IPS-NIHi7 (cell line): ENCODE data around the gene ARPIN.
A peak's percentile ranks its signal among the peaks of the same experiment; 100 is the strongest.
"Not testable (repeated sequence)": the region's sequence is repeated elsewhere in the genome, so short reads cannot be mapped to it uniquely, and the experiment has no call there.

Experiments
- DNase-seq: peaks from one replicate; pipeline ENCODE4 v3.0.0; 2012; ENCODE audit warnings: mixed read lengths; ENCODE audit errors: extremely low spot score

The ARPIN gene

DNA sequence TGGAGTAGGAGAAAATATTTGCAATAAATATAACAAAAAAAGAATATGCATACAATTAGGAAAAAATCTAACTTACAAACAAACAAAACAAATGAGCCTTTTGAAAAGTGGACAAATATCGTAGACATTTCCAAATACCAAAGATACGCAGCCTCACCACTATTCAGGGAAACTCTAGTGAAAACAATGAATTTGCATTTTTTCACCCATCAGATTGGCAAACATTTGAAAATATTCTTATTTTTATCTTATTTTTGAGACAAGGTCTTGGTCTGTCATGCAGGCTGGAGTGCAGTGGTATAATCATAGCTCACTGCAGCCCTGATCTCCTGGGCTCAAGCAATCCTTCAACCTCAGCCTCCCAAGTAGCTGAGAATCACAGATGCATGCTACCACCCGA, 34.4 kb downstream of the ARPIN start:
- DNase-seq = no peak

DNA sequence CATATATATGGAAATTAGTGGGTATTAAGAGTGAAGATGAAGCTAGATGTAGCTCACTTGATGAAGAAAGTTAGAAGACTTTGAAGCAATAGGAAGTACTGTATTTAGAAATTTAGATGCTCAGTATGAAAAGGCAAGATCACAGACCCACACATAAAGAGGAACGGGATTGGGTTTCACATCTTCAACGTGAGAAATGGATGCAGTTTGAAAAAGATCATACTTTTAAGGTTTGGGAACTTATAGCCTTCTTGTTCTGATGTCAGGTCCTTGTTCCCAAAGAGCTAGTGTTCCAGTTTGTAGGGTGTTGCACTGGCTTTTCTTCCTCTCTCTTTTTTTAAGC, 35.7 kb downstream of the ARPIN start:
- no peak for DNase-seq

DNA sequence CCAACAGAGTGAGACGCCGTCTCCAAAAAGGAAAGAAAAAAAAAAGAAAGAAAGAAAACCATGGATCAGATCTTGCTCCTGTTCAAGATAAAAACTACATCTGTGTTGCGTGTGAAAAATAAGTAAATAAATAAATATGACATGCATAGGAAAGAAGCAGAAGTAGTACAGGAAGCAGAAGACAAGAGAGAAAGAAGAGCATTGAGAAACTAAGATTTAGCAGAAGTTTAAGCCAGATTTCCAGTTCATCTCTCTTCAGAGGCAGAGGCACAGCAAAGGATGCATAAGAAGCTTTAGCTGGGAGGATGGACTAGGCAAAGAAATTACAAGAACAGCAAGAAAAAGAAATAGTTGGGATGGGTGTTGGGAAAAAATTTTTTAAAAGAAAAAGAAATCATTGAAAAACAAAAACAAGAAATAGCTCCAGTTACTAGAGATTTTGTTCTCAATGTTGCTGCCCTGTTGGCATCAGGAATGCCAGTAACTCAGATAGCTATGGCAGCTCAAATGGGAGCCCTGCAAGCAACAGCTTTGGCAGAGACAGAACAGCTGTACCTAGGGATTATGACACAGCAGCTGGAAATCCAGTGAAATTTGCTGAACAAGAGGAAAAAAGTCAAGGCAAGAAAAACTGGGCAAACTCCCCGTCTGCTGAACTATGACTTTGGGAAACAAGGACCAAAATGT, 36.2 kb downstream of the ARPIN start:
- DNase-seq = no peak

DNA sequence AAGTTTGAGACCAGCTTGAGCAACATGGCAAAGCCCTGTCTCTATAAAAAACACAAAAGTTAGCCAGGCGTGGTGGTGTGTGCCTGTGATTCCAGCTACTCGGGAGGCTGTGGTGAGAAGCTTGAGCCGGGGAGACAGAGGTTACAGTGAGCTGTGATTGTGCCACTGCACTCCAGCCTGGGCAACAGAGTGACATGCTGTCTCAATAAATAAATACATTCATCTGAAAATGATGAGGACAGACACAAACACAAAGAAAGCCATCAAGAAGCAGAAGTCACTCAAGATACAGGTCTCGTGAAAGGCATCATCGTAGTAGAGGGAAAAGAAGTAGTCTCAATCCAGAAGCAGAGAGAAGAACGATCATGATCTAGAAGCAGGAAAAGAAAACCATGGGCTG, 37.0 kb downstream of the ARPIN start:
- no peak for DNase-seq

DNA sequence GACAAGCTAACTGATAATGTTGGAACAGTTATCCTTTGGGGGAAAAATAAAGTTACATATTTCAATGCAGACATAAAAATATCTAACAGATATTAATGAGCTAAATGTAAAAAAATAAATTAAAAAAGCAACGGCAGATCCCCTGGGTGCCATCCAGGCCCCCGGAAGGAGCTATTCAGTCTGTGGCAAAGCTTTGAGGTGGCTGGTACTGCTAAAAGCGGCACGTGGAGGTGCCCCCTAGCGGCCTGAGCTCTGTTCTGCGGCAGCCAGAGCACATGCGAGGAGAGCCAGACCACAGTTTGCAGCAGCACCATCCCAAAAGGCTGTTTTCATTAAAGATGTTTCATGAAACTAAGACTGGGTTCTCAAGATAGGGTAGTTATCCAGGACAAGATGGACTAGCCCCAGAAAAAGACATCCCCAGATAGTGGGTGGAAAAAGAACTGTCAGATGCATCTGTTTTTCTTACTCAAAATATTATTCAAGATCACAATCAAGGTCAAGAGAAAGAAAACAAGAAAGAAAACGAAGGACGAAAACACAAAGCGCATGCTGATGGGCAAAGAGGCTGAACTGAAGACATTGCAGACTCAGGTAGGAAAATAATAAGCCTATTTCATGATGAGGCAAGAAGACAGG, 37.7 kb downstream of the ARPIN start:
- DNase-seq = peak; percentile 92

DNA sequence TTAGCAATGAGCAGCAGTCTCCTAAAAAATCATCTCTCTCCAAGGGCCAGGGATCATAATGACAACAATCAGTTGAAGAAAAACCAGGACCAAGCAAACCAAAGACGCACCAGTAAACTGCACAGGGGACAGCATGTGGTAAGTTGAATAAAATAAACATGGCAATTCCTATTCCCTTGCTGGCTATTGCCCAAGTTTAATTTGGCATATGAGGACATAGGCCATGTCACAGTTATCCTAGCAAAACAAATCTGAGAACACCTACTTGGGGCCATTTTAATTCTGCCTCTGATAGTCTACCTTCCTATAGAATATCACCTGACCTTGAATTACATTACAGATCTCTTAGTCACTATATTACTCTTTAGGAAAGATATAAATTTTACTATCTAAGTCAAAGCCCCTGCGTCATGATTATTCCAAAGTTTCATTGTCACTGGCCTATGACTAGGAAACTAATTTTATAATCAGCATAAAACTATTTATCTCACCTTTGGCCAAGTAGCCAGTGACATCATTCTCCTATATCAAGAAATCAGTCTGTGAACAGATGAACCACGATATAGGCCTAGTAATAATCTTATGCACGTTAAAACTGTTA, 42.0 kb downstream of the ARPIN start:
- no peak for DNase-seq

DNA sequence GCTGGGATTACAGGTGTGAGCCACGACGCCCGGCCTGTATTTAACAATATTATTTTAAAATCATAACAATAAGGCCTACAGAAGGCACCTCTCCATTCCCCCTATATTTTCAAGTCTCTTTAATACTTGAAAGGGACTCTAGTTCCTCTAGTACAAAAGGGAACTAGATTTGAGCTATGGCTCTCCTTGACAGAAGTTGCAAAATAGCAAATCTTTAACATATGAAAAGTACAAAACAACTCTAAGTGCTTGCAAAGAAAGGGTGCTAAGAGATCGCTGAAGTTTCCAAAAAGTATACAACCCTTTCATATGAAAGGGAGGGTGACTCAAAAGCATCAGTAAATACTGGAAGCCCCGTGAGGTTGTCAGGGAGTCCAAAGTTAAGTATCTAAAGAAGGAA, 42.7 kb downstream of the ARPIN start:
- DNase-seq = no peak

DNA sequence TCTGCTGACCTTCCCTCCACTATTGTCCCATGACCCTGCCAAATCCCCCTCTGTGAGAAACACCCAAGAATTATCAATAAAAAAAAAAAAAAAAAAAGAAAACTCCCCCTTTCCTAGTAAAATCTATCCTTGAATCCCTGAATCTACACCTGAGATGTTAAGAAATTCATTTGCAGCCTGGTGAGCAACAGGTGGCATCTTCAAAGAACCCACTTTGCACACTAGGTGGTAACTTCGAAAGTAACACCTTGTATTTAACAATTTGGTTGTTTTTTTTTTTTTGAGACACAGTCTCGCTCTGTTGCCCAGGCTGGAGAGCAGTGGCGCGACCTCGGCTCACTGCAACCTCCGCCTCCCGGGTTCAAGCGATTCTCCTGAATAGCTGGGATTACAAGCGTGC, 43.3 kb downstream of the ARPIN start:
- DNase-seq = not testable (repeated sequence)

DNA sequence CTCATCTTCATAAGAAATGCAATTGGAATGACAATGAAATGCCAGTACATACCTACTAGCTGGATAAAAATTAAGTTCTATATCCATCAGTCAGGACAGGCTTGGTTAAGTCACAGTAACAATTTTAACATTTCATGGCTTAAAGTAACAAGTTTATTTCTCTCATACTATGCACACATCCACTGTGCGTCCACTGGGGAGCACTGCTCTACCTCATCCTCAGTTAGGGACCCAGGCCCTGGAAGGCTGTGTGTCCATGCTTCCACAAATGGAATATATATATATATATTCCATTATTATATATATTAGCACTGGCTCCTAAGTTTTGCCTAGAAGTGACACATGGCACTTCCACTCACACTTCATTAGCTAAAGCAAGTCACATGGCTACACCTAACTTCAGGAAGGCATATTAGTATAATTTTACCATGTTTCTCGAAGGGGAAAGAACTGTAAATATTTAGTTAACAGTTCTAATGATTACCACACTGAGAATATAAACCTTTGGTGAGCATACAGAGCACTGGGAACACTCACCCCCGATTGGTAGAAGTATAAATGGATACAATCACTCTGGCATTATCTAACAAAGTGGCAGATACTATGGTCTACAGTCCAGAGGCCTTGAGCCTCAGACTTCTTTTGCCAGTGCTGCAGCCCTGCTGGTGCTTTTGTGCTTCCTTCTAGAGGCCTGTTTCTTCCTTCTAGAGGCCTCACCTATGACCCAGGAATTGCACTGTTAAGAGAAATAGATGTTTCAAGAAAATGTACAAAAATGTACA, 47.6 kb downstream of the ARPIN start:
- no peak for DNase-seq

DNA sequence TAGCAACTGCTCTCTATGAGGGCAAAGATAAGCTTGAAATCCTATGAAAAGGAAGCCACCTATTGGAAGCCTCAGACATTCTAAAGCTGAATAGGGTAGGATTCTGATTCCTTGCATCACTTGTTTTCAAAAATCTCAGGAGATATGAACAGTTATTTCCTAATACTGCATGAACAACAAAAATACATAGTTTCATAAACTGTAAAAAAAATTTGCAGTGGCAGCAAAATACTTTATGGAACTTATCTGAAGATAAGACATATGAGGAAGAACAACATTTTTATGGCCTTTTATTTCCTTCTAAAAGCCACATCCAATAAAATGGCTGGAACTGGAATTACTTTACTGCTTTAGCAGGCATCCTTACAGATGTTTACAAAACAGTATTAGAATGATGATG, 48.8 kb downstream of the ARPIN start:
- no peak for DNase-seq

DNA sequence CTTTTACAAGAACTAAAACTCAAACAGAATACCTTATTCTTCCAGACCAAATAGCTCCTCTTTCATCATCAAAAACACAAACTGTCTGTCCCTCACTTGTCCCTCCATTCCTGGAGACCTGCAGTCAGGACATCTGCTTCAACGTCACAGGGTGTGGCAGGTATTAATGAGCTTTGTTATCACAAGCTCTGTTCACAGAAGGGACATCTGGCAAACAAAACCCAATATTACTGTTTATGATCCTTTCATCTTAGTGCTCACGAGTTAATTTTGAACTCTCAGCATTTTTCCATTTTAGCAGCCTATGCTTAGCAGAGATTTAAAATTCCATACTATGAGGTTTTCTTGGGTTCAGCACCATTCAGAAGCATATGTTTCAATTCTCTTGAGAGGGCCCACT, 51.9 kb downstream of the ARPIN start:
- no peak for DNase-seq

DNA sequence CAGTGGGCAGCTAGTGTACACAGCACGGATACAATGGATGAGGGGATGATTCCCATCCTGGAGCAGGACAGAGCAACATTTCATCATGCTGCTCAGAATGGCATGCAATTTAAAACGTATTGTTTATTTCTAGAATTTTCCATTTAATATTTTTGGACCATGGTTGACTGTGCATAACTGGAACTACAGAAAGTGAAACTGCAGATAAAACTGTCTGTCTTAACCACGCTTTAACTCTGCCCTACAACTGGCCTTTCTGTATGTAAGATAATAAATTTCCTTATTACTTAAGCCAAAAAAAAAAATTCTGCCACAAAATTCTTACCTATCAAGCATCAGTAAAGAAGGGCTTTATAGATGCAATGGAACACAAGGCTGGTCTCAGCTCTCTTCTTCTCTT, 52.3 kb downstream of the ARPIN start:
- no peak for DNase-seq

DNA sequence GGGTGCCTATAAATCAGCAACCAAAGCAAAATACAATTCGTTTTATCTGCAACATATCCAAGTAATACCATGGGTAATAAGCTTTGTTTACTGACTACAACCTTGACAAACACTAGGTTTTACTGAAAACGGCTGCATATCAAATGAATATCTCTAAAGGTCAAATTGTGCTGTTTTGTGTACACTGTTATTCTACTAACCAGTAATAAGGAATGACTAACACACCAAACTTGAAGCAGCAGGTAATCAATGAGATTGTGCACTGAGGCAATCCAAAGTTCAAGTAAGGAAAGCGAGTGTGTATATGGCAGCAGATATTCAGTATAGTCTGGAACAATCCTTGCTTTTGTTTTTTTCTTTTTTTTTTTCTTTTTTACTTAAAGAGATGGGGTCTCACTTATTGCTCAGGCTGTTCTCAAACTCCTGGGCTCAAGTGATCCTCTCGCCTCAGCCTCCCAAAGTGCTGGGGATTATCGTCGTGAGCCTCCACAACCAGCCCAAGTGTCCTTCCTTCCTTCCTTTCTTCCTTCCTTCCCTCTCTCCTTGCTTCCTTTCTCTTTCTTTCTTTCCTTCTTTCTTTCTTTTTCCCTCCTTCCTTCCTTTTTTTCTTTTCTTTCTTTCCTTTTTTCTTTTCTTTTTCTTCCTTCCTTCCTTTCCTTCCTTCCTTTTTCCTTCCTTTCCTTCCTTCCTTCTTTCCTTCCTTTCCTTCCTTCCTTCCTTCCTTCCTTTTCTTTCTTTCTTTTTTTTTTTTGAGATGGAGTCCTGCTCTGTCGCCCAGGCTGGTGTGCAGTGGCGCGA, 53.9 kb downstream of the ARPIN start:
- DNase-seq = no peak

DNA sequence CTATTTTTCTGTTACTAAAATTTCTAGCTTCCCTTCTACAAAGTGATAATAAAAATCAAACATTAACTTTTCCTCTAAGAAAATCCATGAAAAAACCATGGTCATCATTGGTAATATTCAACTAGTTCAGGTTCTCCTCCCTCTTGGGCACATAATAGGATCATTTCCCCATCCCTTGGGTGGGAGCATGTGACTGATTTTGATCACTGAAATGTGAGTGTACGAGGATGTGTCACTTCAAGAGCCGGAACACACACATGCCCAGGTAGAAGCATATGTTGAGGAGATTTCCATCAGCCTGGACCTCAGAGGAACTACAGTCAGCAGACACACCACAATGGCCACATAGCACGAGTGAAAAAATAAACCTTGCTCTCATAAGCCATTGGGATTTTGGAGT, 55.1 kb downstream of the ARPIN start:
- DNase-seq = no peak

DNA sequence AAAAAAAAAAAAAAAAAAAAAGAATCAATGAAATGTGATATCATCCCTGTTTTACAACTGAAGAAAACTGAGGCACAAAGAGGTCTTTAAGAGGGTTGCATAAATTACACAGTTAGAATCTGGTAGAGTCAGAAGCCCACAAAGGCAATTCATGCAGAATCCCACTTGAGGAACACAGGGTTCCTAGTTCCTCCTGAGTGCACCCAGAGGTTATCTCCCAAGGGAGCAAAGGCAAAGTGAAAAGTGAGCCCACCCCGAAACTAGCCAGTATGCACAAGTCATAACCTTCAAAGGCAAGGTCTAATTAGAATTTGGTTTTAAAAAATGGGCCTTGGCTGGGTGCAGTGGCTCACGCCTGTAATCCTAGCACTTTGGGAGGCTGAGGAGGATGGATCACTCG, 56.8 kb downstream of the ARPIN start:
- DNase-seq = no peak

DNA sequence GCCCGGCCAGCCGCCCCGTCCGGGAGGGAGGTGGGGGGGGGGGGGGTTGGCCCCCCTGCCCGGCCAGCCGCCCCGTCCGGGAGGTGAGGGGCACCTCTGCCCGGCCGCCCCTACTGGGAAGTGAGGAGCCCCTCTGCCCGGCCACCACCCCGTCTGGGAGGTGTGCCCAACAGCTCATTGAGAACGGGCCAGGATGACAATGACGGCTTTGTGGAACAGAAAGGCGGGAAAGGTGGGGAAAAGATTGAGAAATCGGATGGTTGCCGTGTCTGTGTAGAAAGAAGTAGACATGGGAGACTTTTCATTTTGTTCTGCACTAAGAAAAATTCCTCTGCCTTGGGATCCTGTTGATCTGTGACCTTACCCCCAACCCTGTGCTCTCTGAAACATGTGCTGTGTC, 57.9 kb downstream of the ARPIN start:
- DNase-seq = not testable (repeated sequence)

DNA sequence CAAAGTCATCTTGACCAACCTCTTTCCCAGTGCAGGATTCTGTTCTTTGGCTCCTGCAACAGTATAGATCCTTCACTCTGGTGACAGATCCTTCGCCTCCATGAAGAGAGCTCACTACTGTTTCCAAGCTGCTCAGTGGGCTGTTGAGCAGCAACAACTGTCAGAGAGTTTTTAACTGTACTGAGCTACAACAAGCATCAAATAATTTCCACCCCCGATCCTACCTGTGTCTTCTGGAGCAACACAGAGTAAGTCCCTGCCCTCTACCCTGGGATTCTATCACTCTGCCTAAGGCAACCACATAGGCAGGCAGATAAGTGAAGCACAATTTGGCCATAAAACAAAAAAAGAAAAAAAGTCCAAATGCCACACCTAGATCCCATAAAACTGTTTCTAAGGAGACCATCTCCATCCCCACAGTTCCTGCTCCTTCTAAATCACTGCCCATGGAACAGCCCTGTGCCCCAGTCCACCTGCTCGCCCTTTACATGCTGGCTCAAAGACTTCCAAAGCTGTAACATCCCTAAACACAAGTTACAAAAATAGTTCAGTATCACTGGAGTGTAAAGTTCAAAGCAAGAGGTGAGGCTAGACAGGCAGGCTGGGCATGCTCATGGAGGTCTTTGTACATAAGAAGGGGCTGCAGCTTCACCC, 60.3 kb downstream of the ARPIN start:
- no peak for DNase-seq

DNA sequence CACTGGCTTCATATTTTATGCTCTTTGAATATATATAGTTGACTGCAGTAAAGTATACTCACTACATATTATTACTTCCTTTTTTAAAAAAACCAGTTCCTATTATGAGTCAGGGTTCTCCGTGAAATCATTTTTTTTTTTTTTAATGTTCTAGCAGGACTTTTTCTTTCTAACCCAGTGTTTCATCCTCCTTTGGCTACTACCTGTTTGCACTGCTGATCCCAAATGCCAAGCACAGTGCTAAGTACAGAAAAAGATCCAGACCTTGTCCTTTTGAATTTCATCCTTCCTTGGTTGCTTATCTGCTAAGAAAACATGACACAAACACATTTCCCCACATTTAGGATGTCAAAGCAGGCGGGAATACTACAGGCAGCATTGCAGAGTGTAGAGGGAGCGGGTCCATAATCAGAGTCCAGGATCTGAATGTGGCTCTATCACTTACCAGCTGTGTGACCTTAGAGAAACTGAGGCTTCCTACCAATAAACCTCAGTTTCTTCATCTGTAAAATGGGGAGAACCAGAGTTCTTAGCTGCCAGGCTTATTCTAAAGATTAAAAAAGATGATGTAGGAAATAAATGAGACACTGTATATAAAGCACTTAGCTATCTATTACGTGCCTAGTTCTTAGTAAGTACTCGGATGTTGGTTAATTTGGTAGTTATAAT, 60.9 kb downstream of the ARPIN start:
- no peak for DNase-seq

DNA sequence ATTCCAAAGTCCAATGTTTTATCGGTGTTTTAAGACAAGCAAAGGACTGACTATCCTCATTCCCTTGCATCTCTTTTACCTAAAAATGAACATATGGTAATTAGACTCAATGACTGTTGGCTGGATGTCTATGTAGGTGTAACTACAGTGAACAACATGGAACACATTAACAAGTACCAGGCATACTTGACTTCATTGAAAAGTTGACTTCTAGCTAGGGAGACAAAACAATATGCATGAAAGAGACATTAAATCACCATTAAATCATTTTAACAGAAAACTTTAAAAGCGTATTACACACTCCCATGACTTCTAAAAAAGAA, 63.8 kb downstream of the ARPIN start:
- DNase-seq = no peak

DNA sequence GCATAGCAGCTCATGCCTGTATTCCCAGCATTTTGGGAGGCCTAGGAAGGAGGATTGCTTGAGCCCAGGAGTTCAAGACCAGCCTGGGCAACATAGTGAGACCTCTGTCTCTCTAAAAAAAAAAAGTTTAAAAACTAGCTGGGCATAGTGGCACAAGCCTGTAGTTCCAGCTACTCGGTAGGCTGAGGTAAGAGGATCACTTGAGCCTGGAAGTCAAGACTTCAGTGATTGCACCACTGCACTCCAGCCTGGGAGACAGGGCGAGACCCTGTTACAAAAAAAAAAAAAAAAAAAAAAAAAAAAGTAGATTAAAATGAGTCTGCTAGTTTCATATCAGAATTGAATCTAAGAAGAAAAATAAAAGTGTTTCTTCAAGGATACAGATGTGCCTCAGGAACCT, 65.7 kb downstream of the ARPIN start:
- no peak for DNase-seq

DNA sequence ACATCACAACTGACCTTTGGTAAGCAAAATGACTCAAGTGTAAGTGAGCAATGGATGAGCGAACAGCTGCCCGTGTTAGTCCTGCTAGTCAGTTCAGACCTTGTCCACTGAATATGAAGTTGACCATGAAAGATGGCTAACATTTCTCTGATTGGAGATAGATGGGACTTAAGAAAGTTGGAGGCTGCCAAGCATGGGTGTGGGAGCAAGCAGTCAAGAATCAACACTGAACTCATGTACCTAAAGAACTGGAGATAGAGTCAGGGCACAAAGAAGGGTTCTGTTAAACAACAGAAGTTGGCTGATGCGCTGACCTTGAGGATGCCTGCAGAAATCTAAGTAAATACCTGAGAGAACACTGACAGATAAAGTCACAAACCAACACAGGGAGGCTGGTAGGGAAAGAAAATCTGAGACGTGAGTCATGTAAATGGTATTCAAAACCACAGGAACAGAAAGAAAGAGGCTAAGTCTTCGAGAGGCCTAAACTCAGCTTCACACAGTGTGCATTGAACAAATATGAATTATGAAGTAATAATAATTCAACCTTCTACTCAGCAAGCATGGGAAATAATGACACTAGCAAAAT, 67.4 kb downstream of the ARPIN start:
- DNase-seq = no peak
